Measurements from ENCODE around the gene TFCP2.

Gene TFCP2

DNA sequence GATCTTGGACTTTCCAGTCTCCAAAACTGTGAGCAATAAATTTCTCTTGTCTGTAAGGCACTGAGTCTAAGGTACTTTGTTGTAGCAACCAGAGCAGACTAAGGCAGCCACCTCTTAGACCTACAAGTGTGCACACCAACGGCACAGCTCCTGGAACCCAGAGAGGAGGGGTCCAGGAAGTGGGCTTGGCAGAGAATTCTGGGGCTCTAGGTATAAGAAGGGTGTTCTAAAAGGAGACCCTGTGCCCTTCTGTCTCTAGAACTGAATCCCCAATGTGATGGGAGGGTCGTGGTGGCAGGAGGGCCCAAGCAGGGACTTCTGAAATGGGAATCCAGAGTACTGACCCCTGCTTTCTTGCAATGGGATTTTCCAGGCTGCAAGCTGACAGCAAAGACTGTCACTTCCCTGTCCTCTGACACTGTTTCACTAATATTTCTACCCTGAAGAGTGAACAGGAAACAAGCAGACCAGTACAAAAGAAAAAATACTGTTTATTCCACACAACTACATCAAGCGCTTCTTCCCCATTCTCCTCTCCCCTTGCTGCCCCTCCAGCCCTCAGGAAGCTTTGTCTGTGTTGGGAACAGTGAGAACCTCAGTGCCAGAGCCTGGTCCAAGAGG, 13.6 kb upstream of the TFCP2 start:
- TF ChIP-seq, protein P1, sequence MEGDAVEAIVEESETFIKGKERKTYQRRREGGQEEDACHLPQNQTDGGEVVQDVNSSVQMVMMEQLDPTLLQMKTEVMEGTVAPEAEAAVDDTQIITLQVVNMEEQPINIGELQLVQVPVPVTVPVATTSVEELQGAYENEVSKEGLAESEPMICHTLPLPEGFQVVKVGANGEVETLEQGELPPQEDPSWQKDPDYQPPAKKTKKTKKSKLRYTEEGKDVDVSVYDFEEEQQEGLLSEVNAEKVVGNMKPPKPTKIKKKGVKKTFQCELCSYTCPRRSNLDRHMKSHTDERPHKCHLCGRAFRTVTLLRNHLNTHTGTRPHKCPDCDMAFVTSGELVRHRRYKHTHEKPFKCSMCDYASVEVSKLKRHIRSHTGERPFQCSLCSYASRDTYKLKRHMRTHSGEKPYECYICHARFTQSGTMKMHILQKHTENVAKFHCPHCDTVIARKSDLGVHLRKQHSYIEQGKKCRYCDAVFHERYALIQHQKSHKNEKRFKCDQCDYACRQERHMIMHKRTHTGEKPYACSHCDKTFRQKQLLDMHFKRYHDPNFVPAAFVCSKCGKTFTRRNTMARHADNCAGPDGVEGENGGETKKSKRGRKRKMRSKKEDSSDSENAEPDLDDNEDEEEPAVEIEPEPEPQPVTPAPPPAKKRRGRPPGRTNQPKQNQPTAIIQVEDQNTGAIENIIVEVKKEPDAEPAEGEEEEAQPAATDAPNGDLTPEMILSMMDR (IDR thresholded peaks at IDR 0.05; ENCODE audit: extremely low read depth, missing control alignments), result no peak
- DNase-seq (ENCODE audit: low spot score), result peak; percentile 12

DNA sequence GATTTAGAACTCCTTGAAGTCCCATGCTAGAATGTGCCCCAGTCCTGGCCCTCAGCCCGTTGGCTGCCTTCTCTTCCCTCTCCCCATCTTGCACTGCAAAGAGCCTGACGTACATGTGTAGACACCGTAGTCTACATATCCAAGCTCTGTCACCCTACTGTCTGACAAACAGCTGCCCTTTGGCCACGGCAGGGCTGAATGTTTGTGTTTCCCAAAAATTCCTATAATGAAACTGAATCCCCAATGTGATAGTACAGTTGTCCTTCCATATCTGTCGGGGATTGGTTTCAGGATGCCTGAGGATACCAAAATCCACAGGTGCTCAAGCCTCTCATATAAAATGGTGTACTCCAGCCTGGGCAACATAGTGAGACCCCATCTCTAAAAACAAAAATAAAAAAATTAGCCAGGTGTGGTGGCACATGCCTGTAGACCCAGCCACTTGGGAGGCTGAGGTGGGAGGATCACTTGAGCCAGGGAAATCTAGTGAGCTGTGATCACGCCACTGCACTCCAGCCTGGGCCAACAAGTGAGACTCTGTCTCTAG, 12.3 kb upstream of the TFCP2 start:
- TF ChIP-seq, protein P1 (IDR thresholded peaks at IDR 0.05; ENCODE audit: extremely low read depth, missing control alignments), result no peak
- DNase-seq (ENCODE audit: low spot score), result no peak

DNA sequence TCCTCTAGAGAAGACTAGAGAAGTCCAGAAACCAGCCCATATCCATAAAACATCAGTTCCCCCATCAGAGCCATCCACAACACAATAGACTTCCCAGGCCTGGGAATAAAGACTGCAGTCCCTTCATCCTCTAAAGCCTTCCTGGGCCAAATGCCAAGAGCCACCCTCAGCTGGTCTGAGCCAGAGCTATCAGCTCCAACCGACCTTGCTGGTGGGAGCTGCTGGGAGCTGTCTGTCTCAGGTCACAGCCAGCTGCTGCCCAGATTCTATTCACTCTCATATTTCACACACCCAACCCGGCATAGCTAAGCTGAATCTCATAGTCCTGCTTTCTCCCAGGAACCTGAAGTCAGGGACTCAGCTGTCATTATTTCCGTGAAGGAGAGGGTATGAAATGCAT, 10.9 kb upstream of the TFCP2 start:
- TF ChIP-seq, protein P1 (IDR thresholded peaks at IDR 0.05; ENCODE audit: extremely low read depth, missing control alignments), result no peak

DNA sequence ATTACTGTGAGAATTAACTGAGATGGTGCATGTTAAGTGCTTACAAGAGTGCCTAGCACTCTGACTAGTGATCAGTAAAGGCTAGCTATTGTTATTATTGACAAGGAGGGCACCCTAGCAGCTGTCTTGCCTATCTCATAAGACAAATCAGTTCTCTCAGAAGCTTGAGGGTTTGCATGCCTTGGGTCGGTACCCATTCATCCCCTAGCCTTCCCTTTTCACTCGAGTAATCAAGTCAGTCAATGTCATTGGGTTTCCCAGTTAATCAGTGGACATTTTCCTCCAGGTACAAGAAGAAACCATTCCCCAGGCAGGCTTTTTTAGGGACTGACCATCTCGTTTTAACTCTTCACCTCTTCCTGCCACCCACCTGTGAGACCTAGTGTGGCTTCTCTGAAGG, 10.4 kb upstream of the TFCP2 start:
- TF ChIP-seq, protein P1 (IDR thresholded peaks at IDR 0.05; ENCODE audit: extremely low read depth, missing control alignments), result no peak
- DNase-seq (ENCODE audit: low spot score), result no peak

More for the DNA sequence above, 10.9 kb upstream of the TFCP2 start:
- no peak for DNase-seq (ENCODE audit: low spot score)

DNA sequence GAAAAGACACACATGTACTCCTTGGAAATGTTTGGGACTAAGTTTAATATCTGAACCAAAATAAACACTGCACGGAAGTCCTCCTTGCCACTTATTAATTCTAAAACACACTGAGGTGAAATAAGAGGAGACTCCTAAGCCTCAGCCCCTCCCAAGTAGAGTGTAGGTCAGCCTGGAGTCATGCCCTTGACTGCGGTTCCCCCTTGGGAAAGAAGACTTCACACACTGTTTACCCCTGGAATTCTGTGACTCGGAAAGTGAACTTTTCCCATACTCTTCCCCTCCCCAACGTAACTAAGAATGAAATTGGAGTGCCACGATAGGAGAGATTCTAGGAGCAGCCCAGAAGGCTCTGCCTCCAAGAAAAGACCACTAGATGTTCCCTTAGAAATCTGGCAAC, 8.6 kb upstream of the TFCP2 start:
- TF ChIP-seq, protein P1 (IDR thresholded peaks at IDR 0.05; ENCODE audit: extremely low read depth, missing control alignments), result no peak
- no peak for DNase-seq (ENCODE audit: low spot score)

DNA sequence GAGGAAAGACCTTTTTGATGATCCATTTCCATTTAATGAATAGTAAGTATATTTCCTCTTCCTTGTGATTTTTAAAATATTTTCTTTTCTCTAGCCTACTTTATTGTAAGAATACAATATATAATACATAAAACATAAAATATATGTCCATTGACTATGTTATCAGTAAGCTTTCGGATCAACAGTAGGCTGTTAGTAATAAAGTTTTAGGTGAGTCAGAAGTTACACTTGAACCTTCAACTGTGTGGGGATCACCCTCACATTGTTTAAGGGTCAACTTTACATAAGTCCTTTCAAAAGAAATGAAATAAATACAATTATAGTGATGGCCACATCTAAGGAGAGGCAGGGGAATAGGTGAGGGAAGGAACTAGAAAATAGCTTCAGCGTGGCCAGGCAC, 5.0 kb upstream of the TFCP2 start:
- DNase-seq (ENCODE audit: low spot score), result no peak
- TF ChIP-seq, protein P1 (IDR thresholded peaks at IDR 0.05; ENCODE audit: extremely low read depth, missing control alignments), result no peak

DNA sequence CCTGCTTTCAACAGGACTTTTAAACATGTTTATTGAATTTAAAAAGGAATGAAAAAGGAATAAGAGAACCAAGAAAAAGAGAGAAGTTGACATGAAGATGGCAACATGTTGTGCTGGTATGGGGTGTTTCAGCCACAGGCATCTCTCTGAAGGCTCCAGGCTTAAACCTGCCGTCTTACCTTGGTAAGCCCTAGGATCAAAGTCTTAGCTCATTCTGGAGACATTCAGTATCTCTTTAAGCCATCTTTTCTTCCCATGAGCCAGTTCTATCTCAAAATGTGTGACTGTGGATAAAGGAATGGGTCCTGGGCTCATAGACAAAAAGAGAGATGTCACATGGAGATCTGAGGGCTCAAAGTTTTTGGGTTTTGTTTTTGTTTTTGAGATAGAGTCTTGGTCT, 1.6 kb upstream of the TFCP2 start:
- no peak for DNase-seq (ENCODE audit: low spot score)

More for the DNA sequence above, 1.6 kb upstream of the TFCP2 start:
- TF ChIP-seq, protein P1 (IDR thresholded peaks at IDR 0.05; ENCODE audit: extremely low read depth, missing control alignments), result no peak
